Smooth muscle cell (in vitro differentiated cells): Measurements from ENCODE around the gene PLCE1. TPM values are rescaled to one million over a fixed set of nuclear protein-coding genes. Genes with fewer than 3 reads are reported as not detected.

Experiments used
- DNase-seq: peaks from one replicate; lab custom pipeline; 2025; ENCODE audit not compliant: unreplicated experiment; lab: John Stamatoyannopoulos, UW
- H2AFZ ChIP-seq: fragments of 200-600 bp; sonication (generic); 2 replicates; pipeline ENCODE4 v1.6.0; 2016; ENCODE audit warnings: antibody characterized with exemption, low read depth, mild to moderate bottlenecking
- H3F3A ChIP-seq: fragments of 200-600 bp; sonication (generic); 2 replicates; pipeline ENCODE4 v1.6.0; 2017; ENCODE audit warnings: antibody characterized with exemption, low read depth
- H3K27ac ChIP-seq: fragments of 200-600 bp; sonication (generic); 2 replicates; pipeline ENCODE4 v1.5.1; 2016; ENCODE audit warnings: low read depth, mild to moderate bottlenecking
- H3K27me3 ChIP-seq: fragments of 200-600 bp; sonication (generic); 2 replicates; pipeline ENCODE4 v1.6.1; 2016; ENCODE audit warnings: low read depth, mild to moderate bottlenecking
- H3K36me3 ChIP-seq: fragments of 200-600 bp; sonication (generic); 2 replicates; pipeline ENCODE4 v1.5.1; 2016; ENCODE audit warnings: low read depth
- H3K4me1 ChIP-seq: fragments of 200-600 bp; sonication (generic); 2 replicates; pipeline ENCODE4 v1.5.1; 2016; ENCODE audit warnings: low read depth
- H3K4me2 ChIP-seq: fragments of 200-600 bp; sonication (generic); 2 replicates; pipeline ENCODE4 v1.6.0; 2016; ENCODE audit warnings: mild to moderate bottlenecking
- H3K4me3 ChIP-seq: fragments of 200-600 bp; sonication (generic); 2 replicates; pipeline ENCODE4 v1.5.1; 2016; ENCODE audit warnings: mild to moderate bottlenecking
- H3K79me2 ChIP-seq: fragments of 200-600 bp; sonication (generic); 2 replicates; pipeline ENCODE4 v1.6.0; 2016; ENCODE audit warnings: low read depth, mild to moderate bottlenecking
- H3K9ac ChIP-seq: fragments of 200-600 bp; sonication (generic); 2 replicates; pipeline ENCODE4 v1.6.0; 2016; ENCODE audit warnings: low read depth
- H3K9me3 ChIP-seq: fragments of 200-600 bp; sonication (generic); replicated peaks from 2 replicates; pipeline ENCODE4 v1.5.1; 2016; ENCODE audit warnings: low read depth
- H4K20me1 ChIP-seq: fragments of 200-600 bp; sonication (generic); 2 replicates; pipeline ENCODE4 v1.6.0; 2016; ENCODE audit warnings: low read depth
- CTCF ChIP-seq: fragments of 200-600 bp; sonication (generic); IDR thresholded peaks from 2 replicates; pipeline ENCODE4 v1.5.1; 2017; ENCODE audit warnings: borderline replicate concordance, mild to moderate bottlenecking, antibody characterized with exemption; ENCODE audit not compliant: insufficient read depth, poor library complexity, severe bottlenecking
- WGBS: methylation state at CpG from one replicate; pipeline ENCODE4 v1.1.7; 2016; ENCODE audit warnings: low lambda C conversion rate; 5-methylcytosine and 5-hydroxymethylcytosine counted together
- polyA plus RNA-seq: library from polyadenylated mRNA; unstranded; fragments of >200 nt; fragmentation: Nextera tagmentation; extraction: Ambion mirVana; gene quantifications from 2 replicates; pipeline ENCODE4 v1.2.1, GENCODE V29; 2016
- total RNA-seq: library from RNA; depleted of rRNA; stranded (reverse); fragments of >200 nt; gene quantifications from 2 replicates; pipeline ENCODE4 v1.2.3, GENCODE V29; 2014

Gene PLCE1
- total and polyA plus RNA-seq, 2 experiments from 2014 or later = 4.0 to 4.5 TPM

DNA sequence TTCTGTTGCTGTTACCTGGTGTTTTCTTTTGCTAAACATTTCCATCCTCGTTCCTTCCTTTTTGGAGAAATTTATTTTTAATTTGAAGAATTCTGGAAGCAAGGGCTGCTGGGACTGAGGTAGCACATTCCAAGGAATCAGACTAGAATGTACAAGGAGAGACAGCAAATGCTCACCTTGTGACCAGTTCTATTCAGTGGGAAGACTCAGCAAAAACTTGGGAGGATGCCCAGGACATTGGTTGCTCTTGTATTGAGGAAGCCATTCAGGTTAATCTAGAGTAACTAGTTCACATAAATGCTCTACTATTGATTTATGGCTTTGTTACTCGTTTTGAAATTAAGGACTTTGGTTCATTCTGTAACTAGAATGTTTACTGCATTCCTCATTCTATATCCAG lies 11.3 kb downstream of the PLCE1 start:
- DNase-seq = no peak
- Histone ChIP-seq H3K27me3 (no peaks in the 10 kb centered on the region), H3K9me3 (no peaks in the 10 kb centered on the region), H4K20me1 (no peaks in the 10 kb centered on the region), H3K79me2 (peaks cover 6% of the 10 kb centered on the region), H3K27ac (no peak overlapping the region), H3K36me3 (no peaks in the 10 kb centered on the region), H3K4me3 (no peak overlapping the region), H3K4me1 (peaks cover 17% of the 10 kb centered on the region), H3K9ac (no peak overlapping the region), H2AFZ (no peak overlapping the region), H3K4me2 (no peak overlapping the region), H3F3A (peaks cover 5% of the 10 kb centered on the region)
- no peak for TF ChIP-seq CTCF
- WGBS = 89% methylated on average over 2 of the region's 2 CpGs

DNA sequence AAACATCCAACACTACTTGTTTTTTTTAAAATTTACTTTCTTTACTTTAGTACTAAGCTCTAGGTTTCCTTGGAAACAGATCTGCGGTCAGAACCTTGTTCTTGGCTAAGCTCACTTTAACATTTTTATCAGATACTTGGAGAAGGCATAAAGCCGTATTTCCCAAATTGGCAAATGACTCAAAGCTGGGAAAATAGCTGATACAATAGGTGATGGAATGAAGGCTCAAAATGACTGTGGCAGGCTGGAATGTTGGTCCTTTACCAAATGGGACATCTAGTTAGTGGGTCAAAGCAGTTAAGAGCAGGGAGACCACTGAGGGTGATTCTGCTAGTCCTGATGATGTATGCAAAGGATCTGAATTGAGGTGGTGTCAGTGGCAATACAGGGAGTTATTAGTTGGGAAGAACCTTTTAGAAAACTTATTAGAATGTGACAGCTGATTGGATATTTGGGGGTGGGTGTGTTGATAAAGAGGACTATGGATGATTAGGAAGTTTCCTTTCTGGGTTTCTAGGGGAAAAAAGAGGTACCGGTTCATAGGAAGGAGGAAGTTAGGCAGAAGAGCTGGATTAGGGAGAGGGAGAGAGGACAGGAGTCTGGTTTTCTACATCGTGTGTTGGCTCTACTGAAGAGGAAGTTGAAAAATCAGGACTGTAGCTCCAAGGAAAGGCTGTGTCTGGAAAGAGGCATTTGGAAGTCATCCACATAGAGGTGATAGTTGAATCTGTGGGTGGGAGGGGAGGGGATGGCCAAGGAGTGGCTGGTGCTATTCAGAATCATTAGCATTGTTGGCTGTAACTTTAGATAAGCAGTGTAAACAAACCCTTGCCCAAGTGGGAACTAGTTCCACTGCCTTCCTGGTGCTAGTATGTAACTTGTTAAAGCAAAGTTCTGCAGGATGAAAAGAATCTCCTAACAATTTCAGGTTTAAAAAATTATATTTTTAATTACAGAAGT lies 13.1 kb downstream of the PLCE1 start:
- Histone ChIP-seq H3K4me1 (peaks cover 8% of the 10 kb centered on the region), H3K4me3 (peak overlapping the region; percentile 11), H3K27ac (peak overlapping the region; percentile 2), H4K20me1 (no peaks in the 10 kb centered on the region), H3K4me2 (peak overlapping the region; percentile 72), H3F3A (no peaks in the 10 kb centered on the region), H3K36me3 (no peaks in the 10 kb centered on the region), H3K9ac (no peak overlapping the region), H2AFZ (no peak overlapping the region), H3K27me3 (no peaks in the 10 kb centered on the region), H3K9me3 (no peaks in the 10 kb centered on the region), H3K79me2 (peaks cover 6% of the 10 kb centered on the region)
- 27% methylated on average over 4 of the region's 4 CpGs for WGBS
- no peak for TF ChIP-seq CTCF
- no peak for DNase-seq

GRCh38 chr10:94008526-94008925 lies 14.8 kb downstream of the PLCE1 start:
- Histone ChIP-seq H3K27ac (no peak overlapping the region), H3F3A (no peaks in the 10 kb centered on the region), H3K4me2 (no peak overlapping the region), H4K20me1 (no peaks in the 10 kb centered on the region), H3K36me3 (no peaks in the 10 kb centered on the region), H3K9ac (no peak overlapping the region), H3K27me3 (no peaks in the 10 kb centered on the region), H3K79me2 (no peaks in the 10 kb centered on the region), H3K9me3 (no peaks in the 10 kb centered on the region), H2AFZ (no peak overlapping the region), H3K4me1 (peaks cover 8% of the 10 kb centered on the region), H3K4me3 (no peak overlapping the region)
- no peak for TF ChIP-seq CTCF
- DNase-seq = no peak
- 93% methylated on average over 2 of the region's 2 CpGs for WGBS
